Prostate gland (tissue), 2 donors: ENCODE data around the gene PTP4A1. TPM values are rescaled to one million over a fixed set of nuclear protein-coding genes. Genes with fewer than 3 reads are reported as not detected.
A peak's percentile ranks its signal among the peaks of the same experiment; 100 is the strongest.

ENCODE experiments used
- DNase-seq: peaks from one replicate; pipeline ENCODE4 v3.0.0-alpha.2; 2019; ENCODE audit warnings: low spot score
- H3K27ac ChIP-seq, 2 donors: fragments of 200-600 bp; sonication (generic); 2 replicates each; pipeline ENCODE4 v1.5.1; 2017 to 2019
- H3K27me3 ChIP-seq: fragments of 200-600 bp; sonication (generic); replicated peaks from 2 replicates; pipeline ENCODE4 v1.5.1; 2019; ENCODE audit not compliant: insufficient read depth
- H3K36me3 ChIP-seq, 2 donors: fragments of 200-600 bp; sonication (generic); 1 replicate in 1 of 2; 2 replicates in 1 of 2; pipeline versions ENCODE4 v1.5.1 to v1.8.1; 2017 to 2019
- H3K4me1 ChIP-seq: fragments of 200-600 bp; sonication (generic); replicated peaks from 2 replicates; pipeline ENCODE4 v1.5.1; 2019
- H3K4me3 ChIP-seq, 2 donors: fragments of 200-600 bp; sonication (generic); 2 replicates each; pipeline ENCODE4 v1.5.1; 2017 to 2019
- H3K9me3 ChIP-seq: fragments of 200-600 bp; sonication (generic); 2 replicates; pipeline ENCODE4 v1.5.1; 2017
- CTCF ChIP-seq, 4 experiments: fragments of 200-600 bp in 2 of 4; fragments of 450-650 bp in 2 of 4; sonication (generic) in 2 of 4; IDR thresholded peaks; 1 replicate in 3 of 4; 2 replicates in 1 of 4; pipeline ENCODE4 v1.5.1; 2016 to 2019; ENCODE audit warnings: antibody characterized with exemption in 4 of 4, mild to moderate bottlenecking in 2 of 4, moderate library complexity in 2 of 4
- POLR2A ChIP-seq: fragments of 450-650 bp; IDR thresholded peaks from one replicate; pipeline ENCODE4 v1.6.1; 2016; ENCODE audit warnings: antibody characterized with exemption, mild to moderate bottlenecking
- POLR2AphosphoS5 ChIP-seq: sonication (generic); formaldehyde crosslinking; IDR thresholded peaks from one replicate; pipeline ENCODE4 v1.6.1; 2017; ENCODE audit warnings: antibody characterized with exemption
- WGBS: methylation state at CpG from one replicate; pipeline ENCODE4 v1.1.5; 2018; 5-methylcytosine and 5-hydroxymethylcytosine counted together
- intact Hi-C: fragments of 100-400 bp; cut with DNase I; formaldehyde crosslinking; loops from one replicate; pipeline ENCODE4 v1.14.2; 2022
- total RNA-seq, 2 donors: library from RNA; depleted of rRNA; stranded (reverse); fragments of >200 nt; gene quantifications; one replicate each; pipeline ENCODE4 v1.1.0, GENCODE V29; 2016

The PTP4A1 gene
- total RNA-seq, 2 donors from 2014 or later = 25.5 to 29.3 TPM

GRCh38 chr6:63573899-63574553 is 1.7 kb downstream of the PTP4A1 start:
- H3K9me3 ChIP-seq = no peaks in the 10 kb centered on the region
- H3K27ac ChIP-seq = peak overlapping the region; percentile 100
- no peak for TF ChIP-seq POLR2A
- peak in 3 of 4 experiments; percentile 23 to 50 (median 46) for TF ChIP-seq CTCF (IDR thresholded peaks at IDR 0.05)
- peak; percentile 38 for TF ChIP-seq POLR2AphosphoS5
- no peaks in the 10 kb centered on the region for H3K27me3 ChIP-seq
- no peak for DNase-seq
- H3K4me1 ChIP-seq = no peaks in the 10 kb centered on the region
- H3K4me3 ChIP-seq = peak overlapping the region; percentile 73 to 99
- 16% methylated on average over 10 of the region's 10 CpGs for WGBS
- intact Hi-C loops = loop anchor here (5.0 kb wide), 1 partner anchor 63 kb away; the partner anchor contains the start of gene PHF3
- H3K36me3 ChIP-seq = peaks cover under 1 to 2% of the 10 kb centered on the region in 2 donors

- WGBS = 79% methylated on average over 2 of the region's 2 CpGs
- H3K4me1 ChIP-seq = no peaks in the 10 kb centered on the region
- peaks cover 2 to 5% of the 10 kb centered on the region in 2 donors for H3K36me3 ChIP-seq
- intact Hi-C loops = loop anchor here (5.0 kb wide), 1 partner anchor 63 kb away; the partner anchor contains the start of gene PHF3
- H3K27me3 ChIP-seq = no peaks in the 10 kb centered on the region
- DNase-seq = no peak
- peak overlapping the region; percentile 73 to 99 for H3K4me3 ChIP-seq
- no peaks in the 10 kb centered on the region for H3K9me3 ChIP-seq
- TF ChIP-seq POLR2A (no peak), POLR2AphosphoS5 (no peak), CTCF (IDR thresholded peaks at IDR 0.05) (no peak)
- H3K27ac ChIP-seq = peak overlapping the region; percentile 100
Observed at GRCh38 chr6:63574554-63574900, 2.2 kb downstream of the PTP4A1 start.

- Histone ChIP-seq H3K9me3 (no peaks in the 10 kb centered on the region), H3K36me3 (peaks cover 2 to 7% of the 10 kb centered on the region in 2 donors), H3K27ac (no peak overlapping the region), H3K27me3 (no peaks in the 10 kb centered on the region), H3K4me1 (no peaks in the 10 kb centered on the region), H3K4me3 (no peak overlapping the region)
- DNase-seq = no peak
- intact Hi-C loops = no loop called here
- 80% methylated on average over 3 of the region's 3 CpGs for WGBS
- no peak for TF ChIP-seq POLR2AphosphoS5
- TF ChIP-seq CTCF (IDR thresholded peaks at IDR 0.05) = no peak
- no peak for TF ChIP-seq POLR2A
Observed at GRCh38 chr6:63576147-63576772, 4.0 kb downstream of the PTP4A1 start.

GRCh38 chr6:63576985-63577712 is 4.9 kb downstream of the PTP4A1 start:
- peaks cover 2 to 7% of the 10 kb centered on the region in 2 donors for H3K36me3 ChIP-seq
- H3K27ac ChIP-seq = no peak overlapping the region
- intact Hi-C loops = no loop called here
- H3K4me1 ChIP-seq = no peaks in the 10 kb centered on the region
- no peak for TF ChIP-seq POLR2AphosphoS5
- TF ChIP-seq CTCF (IDR thresholded peaks at IDR 0.05) = no peak
- no peak for TF ChIP-seq POLR2A
- 95% methylated on average over 5 of the region's 5 CpGs for WGBS
- H3K27me3 ChIP-seq = no peaks in the 10 kb centered on the region
- DNase-seq = no peak
- no peaks in the 10 kb centered on the region for H3K9me3 ChIP-seq
- H3K4me3 ChIP-seq = no peak overlapping the region
